Lower leg skin (tissue), 4 donors: ENCODE results near the gene WIPF3. TPM values are rescaled to one million over a fixed set of nuclear protein-coding genes. Genes with fewer than 3 reads are reported as not detected.

Experiments used
- DNase-seq, 2 donors: peaks; one replicate each; pipeline ENCODE4 v3.0.0-alpha.2; 2019; ENCODE audit warnings: low spot score in 2 of 2
- H3K4me3 ChIP-seq: fragments of 200-600 bp; sonication (generic); 2 replicates; pipeline ENCODE4 v1.5.1; 2017; ENCODE audit warnings: mild to moderate bottlenecking, low read depth; ENCODE audit not compliant: poor library complexity, severe bottlenecking
- POLR2A ChIP-seq, 2 donors: fragments of 450-650 bp; IDR thresholded peaks; one replicate each; pipeline ENCODE4 v1.6.1; 2016 to 2017; ENCODE audit warnings: antibody characterized with exemption in 2 of 2, mild to moderate bottlenecking in 1 of 2, moderate library complexity in 1 of 2
- WGBS, 2 donors: methylation state at CpG; one replicate each; pipeline ENCODE4 v1.1.5; 2018; 5-methylcytosine and 5-hydroxymethylcytosine counted together
- intact Hi-C: fragments of 100-400 bp; cut with DNase I; formaldehyde crosslinking; loops from one replicate; pipeline ENCODE4 v1.15.0; 2023; ENCODE audit warnings: low total_unique reads
- total RNA-seq, 4 donors: library from RNA; depleted of rRNA; stranded (reverse); fragments of >200 nt; gene quantifications; one replicate each; pipeline ENCODE4 v1.1.0, GENCODE V29; 2016
- TF ChIP-seq, protein P1 (sequence below), 3 donors: fragments of 450-650 bp; IDR thresholded peaks; one replicate each; pipeline ENCODE4 v1.5.1; 2016; ENCODE audit warnings: antibody characterized with exemption in 3 of 3, mild to moderate bottlenecking in 3 of 3, moderate library complexity in 2 of 3

The WIPF3 gene
- total RNA-seq, 4 donors from 2014 or later: 0.23 to 1.2 (median 0.82) TPM

DNA sequence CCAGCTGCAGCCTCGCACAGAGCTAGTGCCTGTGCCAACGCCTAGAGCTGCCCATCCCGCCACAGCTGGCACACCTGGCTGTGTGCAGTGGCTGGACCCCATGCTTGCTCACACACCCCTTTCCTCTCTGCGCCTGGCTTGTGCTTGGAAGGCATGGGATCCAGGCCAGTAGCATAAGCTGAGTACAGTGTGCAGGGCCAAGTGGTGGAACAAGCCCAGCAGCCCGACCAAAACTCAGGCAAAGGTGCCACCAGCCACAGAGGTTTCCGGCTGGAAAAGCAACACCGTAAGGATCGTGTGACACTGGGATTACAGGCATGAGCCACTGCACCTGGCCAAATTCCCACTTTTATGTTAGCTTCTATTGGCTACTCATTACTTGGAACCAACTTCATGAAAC is 144.9 kb downstream of the WIPF3 start:
- TF ChIP-seq POLR2A (IDR thresholded peaks at IDR 0.05): no peak
- TF ChIP-seq, protein P1, sequence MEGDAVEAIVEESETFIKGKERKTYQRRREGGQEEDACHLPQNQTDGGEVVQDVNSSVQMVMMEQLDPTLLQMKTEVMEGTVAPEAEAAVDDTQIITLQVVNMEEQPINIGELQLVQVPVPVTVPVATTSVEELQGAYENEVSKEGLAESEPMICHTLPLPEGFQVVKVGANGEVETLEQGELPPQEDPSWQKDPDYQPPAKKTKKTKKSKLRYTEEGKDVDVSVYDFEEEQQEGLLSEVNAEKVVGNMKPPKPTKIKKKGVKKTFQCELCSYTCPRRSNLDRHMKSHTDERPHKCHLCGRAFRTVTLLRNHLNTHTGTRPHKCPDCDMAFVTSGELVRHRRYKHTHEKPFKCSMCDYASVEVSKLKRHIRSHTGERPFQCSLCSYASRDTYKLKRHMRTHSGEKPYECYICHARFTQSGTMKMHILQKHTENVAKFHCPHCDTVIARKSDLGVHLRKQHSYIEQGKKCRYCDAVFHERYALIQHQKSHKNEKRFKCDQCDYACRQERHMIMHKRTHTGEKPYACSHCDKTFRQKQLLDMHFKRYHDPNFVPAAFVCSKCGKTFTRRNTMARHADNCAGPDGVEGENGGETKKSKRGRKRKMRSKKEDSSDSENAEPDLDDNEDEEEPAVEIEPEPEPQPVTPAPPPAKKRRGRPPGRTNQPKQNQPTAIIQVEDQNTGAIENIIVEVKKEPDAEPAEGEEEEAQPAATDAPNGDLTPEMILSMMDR (IDR thresholded peaks at IDR 0.05): no peak
- 91 to 96% methylated on average over 8 of the region's 8 CpGs for WGBS, 2 donors
- H3K4me3 ChIP-seq: no peak overlapping the region
- no peak for DNase-seq
- intact Hi-C loops: no loop called here

DNA sequence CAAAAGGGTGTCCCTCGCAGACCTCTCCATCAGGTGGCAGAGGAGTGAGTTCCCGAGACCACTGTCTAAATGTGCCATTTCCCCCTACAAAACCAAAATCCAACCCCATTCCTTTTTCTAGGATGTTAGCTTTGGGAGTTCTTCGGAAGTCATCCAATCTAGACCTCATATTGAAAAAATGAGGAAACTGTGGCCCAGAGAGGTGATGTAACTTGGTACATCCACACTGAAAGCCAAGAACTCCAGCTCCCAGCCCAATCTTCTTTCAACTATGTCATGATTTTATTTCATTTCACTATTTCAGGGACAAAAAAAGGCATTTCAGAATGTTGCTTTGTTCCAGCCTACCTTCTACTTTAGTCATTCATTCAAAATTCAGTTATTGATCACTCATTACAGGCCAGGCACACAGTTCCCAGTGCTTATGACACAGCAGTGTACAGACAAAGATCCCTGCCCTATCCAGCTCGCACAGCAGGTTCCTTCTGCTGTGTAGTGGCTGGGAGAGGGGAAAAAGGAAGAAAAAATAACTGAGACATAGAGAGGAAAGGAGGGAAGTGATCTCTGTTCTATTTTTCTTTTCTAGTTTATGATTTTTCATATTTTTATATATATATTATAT is 147.5 kb downstream of the WIPF3 start:
- intact Hi-C loops: no loop called here
- no peak for DNase-seq
- 69 to 78% methylated on average over 4 of the region's 4 CpGs for WGBS, 2 donors
- no peak overlapping the region for H3K4me3 ChIP-seq
- TF ChIP-seq POLR2A (IDR thresholded peaks at IDR 0.05): no peak
- TF ChIP-seq, protein P1 (IDR thresholded peaks at IDR 0.05): no peak

DNA sequence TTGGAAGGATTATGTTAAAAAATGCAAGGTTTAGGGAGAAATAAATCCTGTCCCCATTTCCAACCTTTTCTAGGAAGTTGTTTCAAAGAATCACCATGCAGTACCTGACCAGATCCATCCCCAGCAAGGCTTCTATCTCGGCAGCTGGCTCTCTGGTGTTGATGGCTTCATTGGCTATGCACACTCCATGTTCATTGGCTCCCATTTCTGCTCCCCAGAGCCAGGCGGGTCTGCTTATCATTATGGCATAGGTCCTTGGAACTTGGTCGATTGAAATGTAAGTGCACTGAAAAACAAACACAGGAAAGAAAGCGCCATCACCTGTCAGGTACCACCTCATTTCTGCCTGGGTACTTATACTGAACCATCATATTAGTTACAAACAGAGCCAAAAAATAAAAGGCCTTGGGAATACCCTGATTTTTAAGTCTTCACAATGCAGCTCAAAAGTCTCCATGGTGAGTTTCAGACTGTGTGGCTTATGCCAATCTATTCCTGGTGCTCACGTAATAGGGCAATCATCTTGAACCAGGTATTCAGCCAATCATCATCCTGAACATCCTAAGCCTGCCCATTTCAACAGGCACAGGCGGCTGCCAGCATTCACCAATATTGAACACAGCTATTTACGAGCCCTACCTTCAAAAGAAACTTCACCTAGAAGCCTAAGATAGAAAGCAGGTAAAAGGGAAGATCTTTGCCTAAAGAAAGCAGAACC is 148.9 kb downstream of the WIPF3 start:
- 86 to 89% methylated on average over 7 of the region's 7 CpGs for WGBS, 2 donors
- DNase-seq: no peak
- no peak overlapping the region for H3K4me3 ChIP-seq
- intact Hi-C loops: no loop called here
- no peak for TF ChIP-seq POLR2A (IDR thresholded peaks at IDR 0.05)
- TF ChIP-seq, protein P1 (IDR thresholded peaks at IDR 0.05): no peak

DNA sequence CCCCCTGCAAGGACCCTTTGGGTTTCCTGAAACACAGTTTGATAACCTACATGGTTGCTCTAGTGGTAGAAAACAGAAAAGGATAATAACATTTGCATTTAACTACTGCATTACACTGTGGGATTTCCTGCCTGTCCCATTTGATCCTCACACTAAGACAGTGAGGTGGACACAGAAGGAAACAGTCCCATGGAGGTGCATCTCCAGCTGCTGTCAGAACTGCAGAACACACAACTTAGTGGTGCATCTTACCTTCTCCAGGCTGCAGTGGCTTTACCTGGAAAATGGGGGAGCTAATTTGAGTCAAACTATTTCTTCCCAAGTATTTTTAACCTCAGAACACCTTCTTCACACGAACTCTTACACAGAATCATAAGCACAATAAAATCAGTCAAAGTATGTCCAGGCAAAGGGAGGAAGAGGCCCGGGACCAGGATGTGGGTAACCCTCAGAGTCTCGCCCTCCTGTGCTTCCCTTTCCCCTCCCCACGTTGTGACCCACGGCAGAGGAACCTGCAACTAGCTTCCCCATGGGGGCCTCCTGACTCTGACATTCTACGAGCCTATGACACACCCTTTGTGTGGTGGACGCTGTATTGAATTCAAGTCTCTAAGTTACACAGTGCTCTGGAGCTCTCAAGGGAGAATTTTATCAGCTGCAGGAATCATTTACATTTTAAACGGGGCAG is 149.6 kb downstream of the WIPF3 start:
- intact Hi-C loops: no loop called here
- TF ChIP-seq, protein P1 (IDR thresholded peaks at IDR 0.05): no peak
- no peak for TF ChIP-seq POLR2A (IDR thresholded peaks at IDR 0.05)
- 63 to 67% methylated on average over 8 of the region's 8 CpGs for WGBS, 2 donors
- DNase-seq: no peak
- no peak overlapping the region for H3K4me3 ChIP-seq

DNA sequence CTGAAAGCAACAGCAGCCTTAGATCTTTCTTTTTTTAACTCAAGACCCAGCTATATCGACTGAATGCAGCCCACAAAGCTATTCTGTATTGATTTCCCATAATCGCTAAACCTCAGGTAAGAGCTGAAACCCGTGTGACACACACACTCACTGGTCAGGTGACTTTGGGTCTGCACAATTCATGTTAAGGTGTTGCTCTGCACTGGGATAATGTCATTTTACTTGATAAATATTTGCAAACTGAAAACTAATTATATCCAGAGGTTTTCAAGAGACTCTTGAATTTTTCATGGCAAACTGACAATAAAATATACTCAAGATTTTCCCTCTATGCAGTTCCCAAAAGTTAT is 150.2 kb downstream of the WIPF3 start:
- 71 to 83% methylated on average over 3 of the region's 3 CpGs for WGBS, 2 donors
- DNase-seq: no peak
- TF ChIP-seq POLR2A (IDR thresholded peaks at IDR 0.05): no peak
- TF ChIP-seq, protein P1 (IDR thresholded peaks at IDR 0.05): no peak
- intact Hi-C loops: no loop called here
- no peak overlapping the region for H3K4me3 ChIP-seq
